Transverse colon (tissue), 4 donors: ENCODE results near the gene PPFIA3.

ENCODE experiments used
- CTCF ChIP-seq, 5 experiments: fragments of 200-600 bp in 3 of 5; fragments of 450-650 bp in 2 of 5; sonication (generic) in 3 of 5; IDR thresholded peaks; 1 replicate in 2 of 5; 2 replicates in 3 of 5; pipeline ENCODE4 v1.5.1; 2016 to 2017; ENCODE audit warnings: antibody characterized with exemption in 5 of 5, inconsistent platforms in 3 of 5, mild to moderate bottlenecking in 2 of 5, moderate library complexity in 1 of 5
- EP300 ChIP-seq: sonication (generic); formaldehyde crosslinking; IDR thresholded peaks from one replicate; pipeline ENCODE4 v1.6.1; 2017; ENCODE audit warnings: antibody characterized with exemption, low read depth
- POLR2A ChIP-seq: fragments of 450-650 bp; IDR thresholded peaks from one replicate; pipeline ENCODE4 v1.6.1; 2016; ENCODE audit warnings: antibody characterized with exemption, mild to moderate bottlenecking, moderate library complexity
- POLR2AphosphoS5 ChIP-seq, 3 donors: sonication (generic); formaldehyde crosslinking; IDR thresholded peaks; one replicate each; pipeline ENCODE4 v1.6.1; 2016; ENCODE audit warnings: antibody characterized with exemption in 3 of 3

GRCh38 chr19:49073514-49074378 lies 45.6 kb upstream of the PPFIA3 start:
- TF ChIP-seq CTCF (IDR thresholded peaks at IDR 0.05), result peak in 1 of 5 experiments; percentile 5
- TF ChIP-seq POLR2A, result no peak
- no peak for TF ChIP-seq EP300
- no peak for TF ChIP-seq POLR2AphosphoS5 (IDR thresholded peaks at IDR 0.05)
